ENCODE data around the gene TIMM50.

DNA sequence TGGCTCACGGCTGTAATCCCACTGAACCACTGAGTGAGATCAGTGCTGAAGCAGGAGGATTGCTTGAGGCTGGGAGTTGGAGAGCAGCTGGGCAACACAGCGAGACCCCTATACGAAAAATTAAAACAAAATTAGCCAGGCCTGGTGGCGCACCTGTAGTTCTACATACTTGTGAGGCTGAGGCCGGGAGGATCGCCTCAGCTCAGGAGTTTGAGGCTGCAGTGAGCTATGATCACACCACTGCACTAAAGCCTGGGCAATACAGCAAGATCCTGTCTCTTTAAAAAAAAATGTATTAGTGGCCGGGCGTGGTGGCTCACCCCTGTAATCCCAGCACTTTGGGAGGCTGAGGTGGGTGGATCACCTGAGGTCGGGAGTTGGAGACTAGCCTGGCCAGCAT is 28.0 kb downstream of the TIMM50 start:
- TF ChIP-seq, protein P1, sequence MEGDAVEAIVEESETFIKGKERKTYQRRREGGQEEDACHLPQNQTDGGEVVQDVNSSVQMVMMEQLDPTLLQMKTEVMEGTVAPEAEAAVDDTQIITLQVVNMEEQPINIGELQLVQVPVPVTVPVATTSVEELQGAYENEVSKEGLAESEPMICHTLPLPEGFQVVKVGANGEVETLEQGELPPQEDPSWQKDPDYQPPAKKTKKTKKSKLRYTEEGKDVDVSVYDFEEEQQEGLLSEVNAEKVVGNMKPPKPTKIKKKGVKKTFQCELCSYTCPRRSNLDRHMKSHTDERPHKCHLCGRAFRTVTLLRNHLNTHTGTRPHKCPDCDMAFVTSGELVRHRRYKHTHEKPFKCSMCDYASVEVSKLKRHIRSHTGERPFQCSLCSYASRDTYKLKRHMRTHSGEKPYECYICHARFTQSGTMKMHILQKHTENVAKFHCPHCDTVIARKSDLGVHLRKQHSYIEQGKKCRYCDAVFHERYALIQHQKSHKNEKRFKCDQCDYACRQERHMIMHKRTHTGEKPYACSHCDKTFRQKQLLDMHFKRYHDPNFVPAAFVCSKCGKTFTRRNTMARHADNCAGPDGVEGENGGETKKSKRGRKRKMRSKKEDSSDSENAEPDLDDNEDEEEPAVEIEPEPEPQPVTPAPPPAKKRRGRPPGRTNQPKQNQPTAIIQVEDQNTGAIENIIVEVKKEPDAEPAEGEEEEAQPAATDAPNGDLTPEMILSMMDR (IDR thresholded peaks at IDR 0.05; ENCODE audit: low read depth, low read length, missing input control): no peak
- TF ChIP-seq YY1 (IDR thresholded peaks at IDR 0.05) (no peak), RXRA (IDR thresholded peaks at IDR 0.05) (no peak), TAF1 (conservative IDR thresholded peaks at IDR 0.05) (no peak), FOXA1 (IDR thresholded peaks at IDR 0.05) (no peak), RAD21 (IDR thresholded peaks at IDR 0.05) (no peak), JUND (IDR thresholded peaks at IDR 0.05) (no peak), HNF4G (IDR thresholded peaks at IDR 0.05) (no peak)
- TF ChIP-seq, protein P2, sequence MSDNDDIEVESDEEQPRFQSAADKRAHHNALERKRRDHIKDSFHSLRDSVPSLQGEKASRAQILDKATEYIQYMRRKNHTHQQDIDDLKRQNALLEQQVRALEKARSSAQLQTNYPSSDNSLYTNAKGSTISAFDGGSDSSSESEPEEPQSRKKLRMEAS (IDR thresholded peaks at IDR 0.05): no peak
- TF ChIP-seq, protein P3, sequence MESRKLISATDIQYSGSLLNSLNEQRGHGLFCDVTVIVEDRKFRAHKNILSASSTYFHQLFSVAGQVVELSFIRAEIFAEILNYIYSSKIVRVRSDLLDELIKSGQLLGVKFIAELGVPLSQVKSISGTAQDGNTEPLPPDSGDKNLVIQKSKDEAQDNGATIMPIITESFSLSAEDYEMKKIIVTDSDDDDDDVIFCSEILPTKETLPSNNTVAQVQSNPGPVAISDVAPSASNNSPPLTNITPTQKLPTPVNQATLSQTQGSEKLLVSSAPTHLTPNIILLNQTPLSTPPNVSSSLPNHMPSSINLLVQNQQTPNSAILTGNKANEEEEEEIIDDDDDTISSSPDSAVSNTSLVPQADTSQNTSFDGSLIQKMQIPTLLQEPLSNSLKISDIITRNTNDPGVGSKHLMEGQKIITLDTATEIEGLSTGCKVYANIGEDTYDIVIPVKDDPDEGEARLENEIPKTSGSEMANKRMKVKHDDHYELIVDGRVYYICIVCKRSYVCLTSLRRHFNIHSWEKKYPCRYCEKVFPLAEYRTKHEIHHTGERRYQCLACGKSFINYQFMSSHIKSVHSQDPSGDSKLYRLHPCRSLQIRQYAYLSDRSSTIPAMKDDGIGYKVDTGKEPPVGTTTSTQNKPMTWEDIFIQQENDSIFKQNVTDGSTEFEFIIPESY (IDR thresholded peaks at IDR 0.05): no peak

Measured in liver (tissue), 3 donors.